ENCODE results near the gene GM2A.
A peak's percentile ranks its signal among the peaks of the same experiment; 100 is the strongest.
"Not testable (repeated sequence)": the region's sequence is repeated elsewhere in the genome, so short reads cannot be mapped to it uniquely, and the experiment has no call there.

The GM2A gene

GRCh38 chr5:151225071-151225470 is 27.9 kb upstream of the GM2A start:
- no peak for DNase-seq (ENCODE audit: low read depth, low spot score)

DNA sequence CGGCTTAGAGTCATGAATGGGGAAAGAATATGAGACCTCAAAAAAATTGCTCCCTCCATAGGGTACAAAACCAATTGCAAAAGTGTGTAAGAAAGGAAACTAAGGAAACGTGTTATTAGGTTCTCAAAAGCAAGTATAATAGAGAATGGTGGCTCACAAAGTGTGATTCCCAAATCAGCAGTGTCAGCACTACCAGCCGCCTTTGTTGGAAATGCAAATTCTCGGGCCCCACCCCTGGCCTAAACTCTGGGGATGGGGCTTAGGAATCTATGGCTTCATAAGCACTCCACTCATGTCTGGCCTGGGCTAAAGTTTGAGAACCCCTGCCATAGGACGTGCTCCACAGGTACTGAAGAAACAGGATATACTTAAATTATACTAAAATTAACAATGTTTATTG is 27.5 kb upstream of the GM2A start:
- no peak for DNase-seq (ENCODE audit: low read depth, low spot score)
- no peak overlapping the region for H3K4me3 ChIP-seq (ENCODE audit: low read length)

More at GRCh38 chr5:151225071-151225470, 27.9 kb upstream of the GM2A start:
- no peak overlapping the region for H3K4me3 ChIP-seq (ENCODE audit: low read length)

DNA sequence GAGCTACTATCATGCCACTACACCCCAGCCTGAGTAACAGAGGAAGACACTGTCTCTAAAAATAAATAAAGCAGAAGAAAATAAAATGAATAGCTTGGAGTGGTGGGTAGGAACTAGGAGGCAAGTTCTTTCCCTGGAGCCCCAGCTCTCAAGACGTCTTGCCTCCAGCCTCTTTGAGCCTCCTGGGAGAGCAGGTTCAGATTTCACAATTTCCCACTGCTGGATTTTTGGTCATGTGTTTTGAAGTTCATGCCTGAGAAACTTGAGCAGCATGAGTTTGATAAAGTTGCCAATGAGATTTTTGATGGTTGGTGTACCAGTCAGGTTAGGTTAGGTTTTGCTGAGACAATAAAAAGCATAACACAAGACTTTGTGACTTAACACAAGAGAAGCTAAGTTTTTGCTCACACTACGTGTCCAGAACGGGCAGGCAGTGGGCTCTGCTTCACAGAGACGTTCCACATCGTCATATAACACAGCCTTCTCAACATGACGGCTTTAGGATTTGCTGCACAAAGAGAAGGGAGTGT is 25.0 kb upstream of the GM2A start:
- DNase-seq (ENCODE audit: low read depth, low spot score), result no peak
- H3K4me3 ChIP-seq (ENCODE audit: low read length), result no peak overlapping the region

GRCh38 chr5:151228986-151229385 is 24.0 kb upstream of the GM2A start:
- no peak for DNase-seq (ENCODE audit: low read depth, low spot score)
- H3K4me3 ChIP-seq (ENCODE audit: low read length), result no peak overlapping the region

DNA sequence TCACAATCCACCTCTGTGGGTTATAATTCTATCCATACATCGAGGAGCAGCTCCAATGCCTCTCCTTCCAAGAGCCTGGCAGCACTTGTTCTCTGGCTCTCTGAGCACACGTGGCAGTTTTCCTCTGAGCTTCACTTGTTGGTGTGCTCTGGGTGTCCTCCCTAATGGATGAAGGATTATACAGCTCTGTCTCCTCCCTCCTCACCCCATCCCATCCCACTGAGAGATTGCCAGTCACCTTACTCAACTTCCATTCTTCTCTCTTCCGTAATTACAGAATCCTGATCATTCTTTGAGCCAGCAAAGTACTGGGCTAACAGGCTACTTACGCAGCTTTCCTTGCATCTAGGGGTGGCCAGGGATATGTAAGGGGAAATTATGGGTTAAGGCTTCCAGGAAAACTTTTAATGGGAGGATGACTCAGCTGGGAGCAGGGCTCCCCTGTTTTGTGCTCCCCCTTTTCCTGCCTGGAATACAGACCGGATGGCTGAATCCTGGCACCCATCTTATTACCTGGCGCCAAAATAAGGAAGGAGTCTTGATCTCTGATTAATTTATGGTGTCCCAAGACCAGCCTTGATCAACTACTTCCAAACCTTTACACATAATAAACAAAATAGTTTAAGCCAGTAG is 22.8 kb upstream of the GM2A start:
- DNase-seq (ENCODE audit: low read depth, low spot score), result no peak
- no peak overlapping the region for H3K4me3 ChIP-seq (ENCODE audit: low read length)

DNA sequence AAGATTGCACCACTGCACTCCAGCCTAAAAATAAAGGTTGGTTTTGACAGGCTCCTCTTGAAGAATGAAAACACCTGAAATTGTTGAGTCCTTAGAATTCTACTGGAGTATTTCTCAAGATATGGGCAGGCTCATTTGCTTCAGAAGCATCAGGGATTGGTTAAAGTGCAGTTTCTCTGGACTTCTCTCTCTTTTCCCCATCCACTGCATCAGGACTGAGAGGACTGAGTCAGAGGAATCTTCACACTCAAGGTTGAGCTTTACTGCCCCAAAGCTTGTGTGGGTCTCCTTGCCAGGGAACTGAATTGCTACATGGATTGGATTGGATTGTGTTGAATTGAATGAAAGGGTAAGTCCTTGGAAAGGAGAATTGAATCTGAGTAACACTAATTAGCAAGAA is 21.6 kb upstream of the GM2A start:
- DNase-seq (ENCODE audit: low read depth, low spot score), result no peak

DNA sequence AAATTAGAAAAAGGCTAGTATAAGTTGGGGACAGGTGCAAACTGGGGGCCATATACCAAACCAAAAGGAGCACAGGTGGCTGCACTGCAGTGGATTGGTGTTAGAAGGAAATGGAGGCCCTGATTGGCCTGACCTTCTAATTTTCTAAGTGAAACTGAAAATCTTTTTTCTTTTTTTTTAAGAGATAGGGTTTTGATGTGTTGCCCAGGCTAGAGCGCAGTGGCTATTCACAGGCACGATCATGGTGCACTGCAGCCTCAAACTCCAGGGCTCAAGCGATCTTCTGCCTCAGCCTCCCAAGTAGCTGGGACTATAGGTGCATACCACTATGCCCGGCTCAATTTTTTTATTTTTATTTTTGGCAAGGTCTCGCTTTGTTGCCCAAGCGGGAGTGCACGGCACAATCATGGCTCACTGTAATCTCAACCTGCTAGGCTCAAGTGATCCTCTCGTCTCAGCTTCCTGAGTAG is 19.3 kb upstream of the GM2A start:
- no peak overlapping the region for H3K4me3 ChIP-seq (ENCODE audit: low read length)
- no peak for DNase-seq (ENCODE audit: low read depth, low spot score)

More for the DNA sequence above, 21.6 kb upstream of the GM2A start:
- H3K4me3 ChIP-seq (ENCODE audit: low read length), result no peak overlapping the region

DNA sequence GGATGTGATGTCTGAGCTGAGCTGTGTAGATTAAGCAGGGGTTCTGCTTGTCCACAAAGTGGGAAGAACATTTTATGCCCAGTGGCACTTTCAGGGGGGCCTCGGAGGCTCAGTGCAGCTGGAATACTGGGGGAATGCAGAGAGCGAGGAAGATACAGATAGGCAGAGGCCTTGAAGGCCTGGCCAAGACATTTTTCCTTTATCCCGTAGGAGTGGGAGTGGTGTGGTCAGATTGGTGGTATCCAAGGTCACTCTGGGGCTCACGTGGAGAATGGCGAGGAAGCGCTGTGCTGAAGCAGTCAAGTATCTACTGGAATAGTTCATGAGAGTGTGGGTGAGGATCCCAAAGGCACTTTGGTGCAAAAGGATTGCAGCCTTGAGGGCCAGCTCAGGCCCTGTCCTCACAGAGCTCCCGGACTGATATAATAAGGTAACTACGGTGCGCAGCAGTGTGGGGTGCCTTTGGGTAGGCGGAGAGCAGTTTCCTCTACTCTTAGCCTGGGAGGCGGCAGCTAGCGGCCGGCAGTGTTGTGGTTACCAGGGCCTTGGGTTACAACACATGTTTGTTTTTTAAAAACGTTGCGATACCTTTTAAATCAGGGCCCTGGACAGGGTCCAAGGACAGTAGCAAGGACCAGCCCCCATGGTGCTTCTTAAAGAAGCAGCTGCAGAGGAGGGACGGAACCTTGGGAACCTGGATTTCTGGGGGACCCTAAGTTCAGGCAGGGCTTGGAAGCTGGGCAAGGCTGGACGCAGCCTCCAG is 18.3 kb upstream of the GM2A start:
- no peak overlapping the region for H3K4me3 ChIP-seq (ENCODE audit: low read length)
- DNase-seq (ENCODE audit: low read depth, low spot score), result no peak

DNA sequence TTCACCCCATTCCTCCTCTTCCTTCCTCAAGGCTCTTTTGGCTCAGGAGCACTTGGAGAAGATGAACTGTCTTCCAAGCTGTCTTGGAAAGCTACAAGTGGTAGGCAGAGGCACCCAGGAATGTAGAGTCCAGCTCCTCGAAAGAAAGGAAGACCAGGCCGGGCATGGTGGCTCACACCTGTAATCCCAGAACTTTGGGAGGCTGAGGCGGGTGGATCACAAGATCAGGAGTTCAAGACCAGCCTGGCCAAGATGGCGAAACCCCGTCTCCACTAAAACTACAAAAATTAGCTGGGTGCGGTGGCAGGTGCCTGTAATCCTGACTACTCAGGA is 17.8 kb upstream of the GM2A start:
- DNase-seq (ENCODE audit: low read depth, low spot score); H3K4me3 ChIP-seq (ENCODE audit: low read length): not testable (repeated sequence)

DNA sequence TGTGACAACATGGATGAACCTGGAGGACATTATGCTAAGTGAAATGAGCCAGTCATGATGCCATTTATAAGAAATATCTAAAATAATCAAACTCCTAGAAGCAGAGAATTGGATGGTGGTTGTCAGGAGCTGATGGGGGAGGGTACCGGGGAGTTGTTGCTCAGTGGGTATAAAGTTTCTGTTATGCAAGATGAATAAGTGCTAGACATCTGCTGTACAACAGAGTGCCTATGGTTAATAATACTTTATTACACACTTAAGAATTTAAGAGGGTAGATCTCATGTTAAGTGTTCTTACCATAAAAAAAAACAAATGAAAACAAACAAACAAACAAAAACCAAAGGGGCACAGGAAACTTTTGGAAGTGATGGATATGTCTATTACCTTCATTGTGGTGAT is 16.1 kb upstream of the GM2A start:
- DNase-seq (ENCODE audit: low read depth, low spot score), result no peak
- H3K4me3 ChIP-seq (ENCODE audit: low read length), result no peak overlapping the region

- H3K4me3 ChIP-seq (ENCODE audit: low read length), result no peak overlapping the region
Observed at GRCh38 chr5:151237685-151238084, 15.3 kb upstream of the GM2A start.

GRCh38 chr5:151238303-151238741 is 14.7 kb upstream of the GM2A start:
- H3K4me3 ChIP-seq (ENCODE audit: low read length), result no peak overlapping the region
- DNase-seq (ENCODE audit: low read depth, low spot score), result no peak

More at GRCh38 chr5:151237685-151238084, 15.3 kb upstream of the GM2A start:
- no peak for DNase-seq (ENCODE audit: low read depth, low spot score)

GRCh38 chr5:151239237-151239861 is 13.6 kb upstream of the GM2A start:
- no peak overlapping the region for H3K4me3 ChIP-seq (ENCODE audit: low read length)
- no peak for DNase-seq (ENCODE audit: low read depth, low spot score)

- DNase-seq (ENCODE audit: low read depth, low spot score); H3K4me3 ChIP-seq (ENCODE audit: low read length): not testable (repeated sequence)
Observed at GRCh38 chr5:151240268-151240835, 12.6 kb upstream of the GM2A start.

GRCh38 chr5:151240924-151241635 is 11.9 kb upstream of the GM2A start:
- no peak overlapping the region for H3K4me3 ChIP-seq (ENCODE audit: low read length)
- DNase-seq (ENCODE audit: low read depth, low spot score), result no peak

GRCh38 chr5:151243127-151243526 is 9.9 kb upstream of the GM2A start:
- no peak overlapping the region for H3K4me3 ChIP-seq (ENCODE audit: low read length)
- DNase-seq (ENCODE audit: low read depth, low spot score), result no peak

DNA sequence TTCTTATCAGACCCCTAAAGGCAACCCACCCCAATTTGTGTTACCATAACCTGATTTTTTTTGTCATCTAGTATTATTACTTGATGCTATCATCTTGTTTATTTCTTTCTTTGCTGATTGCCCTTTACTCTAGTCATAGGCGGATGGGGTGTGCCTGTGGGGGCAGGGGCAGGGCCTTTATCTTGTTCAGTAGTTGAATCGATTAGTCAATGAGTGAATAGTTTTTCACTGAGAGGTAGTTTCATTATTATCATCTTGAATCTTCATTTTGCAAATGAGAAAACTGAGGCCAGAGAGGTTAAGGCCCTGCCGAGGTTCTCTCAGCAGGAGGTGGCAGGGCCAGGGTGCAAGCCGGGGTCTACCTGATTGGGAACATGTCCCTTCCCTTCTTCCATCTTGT is 9.4 kb upstream of the GM2A start:
- no peak overlapping the region for H3K4me3 ChIP-seq (ENCODE audit: low read length)
- DNase-seq (ENCODE audit: low read depth, low spot score), result no peak

- DNase-seq (ENCODE audit: low read depth, low spot score), result peak; percentile 16
- H3K4me3 ChIP-seq (ENCODE audit: low read length), result no peak overlapping the region
Observed at GRCh38 chr5:151244206-151244605, 8.8 kb upstream of the GM2A start.

DNA sequence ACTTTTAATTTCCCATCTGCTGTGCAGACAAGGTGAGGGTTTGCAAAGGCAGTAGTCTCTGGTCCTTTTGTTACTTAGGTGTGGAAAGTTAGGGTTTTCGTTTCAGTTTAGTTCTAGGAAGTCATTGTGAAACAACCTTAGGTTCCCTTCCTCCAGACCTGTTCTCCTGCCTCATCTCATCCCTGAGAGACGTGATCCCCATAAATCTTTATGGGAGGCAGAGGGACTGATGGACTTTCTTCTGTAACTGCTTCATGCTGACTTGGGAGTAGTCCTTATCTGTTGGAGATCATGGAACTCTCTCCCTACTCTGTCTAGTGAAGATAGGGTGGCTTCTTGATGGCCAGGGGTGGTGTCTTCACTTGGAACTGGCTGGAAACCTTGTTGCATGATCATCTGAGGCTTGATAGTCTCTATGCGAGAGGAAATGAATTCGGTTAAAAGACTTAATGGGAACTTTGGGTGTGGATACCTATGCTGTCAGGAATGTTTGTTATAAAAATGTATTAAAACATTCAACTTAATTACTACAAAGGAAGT is 7.2 kb upstream of the GM2A start:
- DNase-seq (ENCODE audit: low read depth, low spot score), result no peak
- no peak overlapping the region for H3K4me3 ChIP-seq (ENCODE audit: low read length)

All from Jurkat, Clone E6-1 (cell line).